ENCODE results near the gene MAP1S. TPM values are rescaled to one million over a fixed set of nuclear protein-coding genes. Genes with fewer than 3 reads are reported as not detected.

The MAP1S gene, protein sequence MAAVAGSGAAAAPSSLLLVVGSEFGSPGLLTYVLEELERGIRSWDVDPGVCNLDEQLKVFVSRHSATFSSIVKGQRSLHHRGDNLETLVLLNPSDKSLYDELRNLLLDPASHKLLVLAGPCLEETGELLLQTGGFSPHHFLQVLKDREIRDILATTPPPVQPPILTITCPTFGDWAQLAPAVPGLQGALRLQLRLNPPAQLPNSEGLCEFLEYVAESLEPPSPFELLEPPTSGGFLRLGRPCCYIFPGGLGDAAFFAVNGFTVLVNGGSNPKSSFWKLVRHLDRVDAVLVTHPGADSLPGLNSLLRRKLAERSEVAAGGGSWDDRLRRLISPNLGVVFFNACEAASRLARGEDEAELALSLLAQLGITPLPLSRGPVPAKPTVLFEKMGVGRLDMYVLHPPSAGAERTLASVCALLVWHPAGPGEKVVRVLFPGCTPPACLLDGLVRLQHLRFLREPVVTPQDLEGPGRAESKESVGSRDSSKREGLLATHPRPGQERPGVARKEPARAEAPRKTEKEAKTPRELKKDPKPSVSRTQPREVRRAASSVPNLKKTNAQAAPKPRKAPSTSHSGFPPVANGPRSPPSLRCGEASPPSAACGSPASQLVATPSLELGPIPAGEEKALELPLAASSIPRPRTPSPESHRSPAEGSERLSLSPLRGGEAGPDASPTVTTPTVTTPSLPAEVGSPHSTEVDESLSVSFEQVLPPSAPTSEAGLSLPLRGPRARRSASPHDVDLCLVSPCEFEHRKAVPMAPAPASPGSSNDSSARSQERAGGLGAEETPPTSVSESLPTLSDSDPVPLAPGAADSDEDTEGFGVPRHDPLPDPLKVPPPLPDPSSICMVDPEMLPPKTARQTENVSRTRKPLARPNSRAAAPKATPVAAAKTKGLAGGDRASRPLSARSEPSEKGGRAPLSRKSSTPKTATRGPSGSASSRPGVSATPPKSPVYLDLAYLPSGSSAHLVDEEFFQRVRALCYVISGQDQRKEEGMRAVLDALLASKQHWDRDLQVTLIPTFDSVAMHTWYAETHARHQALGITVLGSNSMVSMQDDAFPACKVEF
- 33.0 TPM for total RNA-seq

GRCh38 chr19:17718947-17719711 is at the start of gene MAP1S:
Gene MAP1S (plus strand): TSS chr19:17719480. CDS start chr19:17719503, 23 bp downstream.

GRCh38 chr19:17687857-17688784 is 31.2 kb upstream of the MAP1S start, which contains the start of gene UNC13A:
Gene UNC13A (minus strand): TSS chr19:17688354. CDS start chr19:17688199, 155 bp downstream.

DNA sequence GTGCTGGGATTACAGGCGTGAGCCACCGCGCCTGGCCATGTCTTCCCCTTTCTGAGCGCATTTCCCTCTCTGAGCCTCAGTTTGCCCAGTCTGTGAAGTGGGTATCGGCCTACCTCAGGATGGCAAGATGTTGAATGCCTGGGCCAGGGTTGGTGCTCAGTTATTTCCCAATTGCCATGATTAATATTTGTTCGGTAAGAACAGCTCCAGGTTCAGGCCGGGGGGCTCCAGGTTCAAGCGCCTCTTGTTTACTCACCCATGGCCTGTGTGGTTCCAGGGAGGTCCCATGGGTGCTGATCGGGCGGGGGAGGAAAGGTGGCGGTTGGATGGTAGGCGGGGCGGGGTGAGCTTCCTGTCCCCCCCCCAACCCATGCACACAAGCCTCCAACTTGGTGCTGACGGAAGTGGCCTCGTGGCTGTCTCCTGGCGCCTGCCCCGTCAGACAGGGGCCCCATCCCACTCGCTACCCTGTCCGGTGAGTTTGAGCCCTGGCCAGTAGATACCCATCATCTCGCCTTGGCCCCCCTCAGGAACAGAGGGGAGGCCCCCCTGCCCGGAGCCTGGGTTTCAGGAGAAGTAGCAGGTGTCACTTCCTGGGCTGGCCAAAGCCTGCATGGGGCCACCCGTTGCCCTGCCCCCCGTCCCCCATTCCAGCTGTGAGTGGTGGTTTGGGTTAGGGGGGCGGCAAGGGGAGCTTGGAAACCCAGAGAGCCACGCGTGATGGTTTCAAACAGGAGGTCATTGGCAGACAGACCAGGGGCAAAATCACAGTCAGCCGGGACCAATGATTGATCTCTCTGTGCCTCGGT is 32.0 kb downstream of the MAP1S start, which contains the start of gene FCHO1:
Gene FCHO1, plus strand, starts transcription at position 375 of the 809 bp plus-strand sequence. CDS start 3,688 bp downstream, outside the sequence.

Other genes with a start within 250 kb of the MAP1S start
- gene SLC27A1, start 249.0 kb upstream of the MAP1S start, total RNA-seq = 33.2 TPM
- 50.2 TPM for gene PGLS, start 207.8 kb upstream of the MAP1S start, total RNA-seq
- gene COLGALT1, start 163.8 kb upstream of the MAP1S start, total RNA-seq = 43.4 TPM
- 18.1 TPM for gene UNC13A, start 31.1 kb upstream of the MAP1S start, total RNA-seq
- 5.9 TPM for gene FCHO1, start 32.0 kb downstream of the MAP1S start, total RNA-seq
- 1.2 TPM for gene B3GNT3, start 75.7 kb downstream of the MAP1S start, total RNA-seq
- gene INSL3, start 102.0 kb downstream of the MAP1S start, total RNA-seq = not detected
- 3.4 TPM for gene JAK3, start 128.5 kb downstream of the MAP1S start, total RNA-seq
- gene RPL18A, start 140.4 kb downstream of the MAP1S start, total RNA-seq = 626 TPM
- not detected for gene SLC5A5, start 152.5 kb downstream of the MAP1S start, total RNA-seq
- gene CCDC124, start 213.5 kb downstream of the MAP1S start, total RNA-seq = 50.0 TPM
- gene KCNN1, start 247.6 kb downstream of the MAP1S start, total RNA-seq = 11.1 TPM

All from camera-type eye (tissue), 1 donor.